KOPT-K1 (cell line): ENCODE results near the gene HSPB8.

Source experiments
- H3K27ac ChIP-seq: fragments of 200-600 bp; sonication (generic); 2 replicates; pipeline ENCODE4 v1.5.1; 2016; ENCODE audit warnings: antibody characterized with exemption, mild to moderate bottlenecking, low read depth, low read length; ENCODE audit not compliant: poor library complexity, severe bottlenecking
- H3K36me3 ChIP-seq: fragments of 200-600 bp; sonication (generic); 2 replicates; pipeline ENCODE4 v1.5.1; 2017; ENCODE audit warnings: antibody characterized with exemption, mild to moderate bottlenecking, low read length, moderate library complexity; ENCODE audit not compliant: insufficient read depth
- H3K9me3 ChIP-seq: fragments of 200-600 bp; sonication (generic); 2 replicates; pipeline ENCODE4 v1.5.1; 2017; ENCODE audit warnings: antibody characterized with exemption, low read length, mild to moderate bottlenecking; ENCODE audit not compliant: insufficient read depth, poor library complexity, severe bottlenecking

HSPB8 gene

GRCh38 chr12:119180380-119181040, 1.8 kb downstream of the HSPB8 start:
- Histone ChIP-seq H3K27ac (no peak overlapping the region), H3K36me3 (no peaks in the 10 kb centered on the region), H3K9me3 (no peaks in the 10 kb centered on the region)

GRCh38 chr12:119181202-119181601, 2.5 kb downstream of the HSPB8 start:
- Histone ChIP-seq H3K9me3 (no peaks in the 10 kb centered on the region), H3K36me3 (no peaks in the 10 kb centered on the region), H3K27ac (no peak overlapping the region)

- Histone ChIP-seq H3K9me3 (no peaks in the 10 kb centered on the region), H3K36me3 (no peaks in the 10 kb centered on the region), H3K27ac (no peak overlapping the region)
Measured at GRCh38 chr12:119181944-119182343, 3.2 kb downstream of the HSPB8 start.

GRCh38 chr12:119182701-119183493, 4.2 kb downstream of the HSPB8 start:
- no peaks in the 10 kb centered on the region for H3K9me3 ChIP-seq
- H3K36me3 ChIP-seq, result no peaks in the 10 kb centered on the region
- no peak overlapping the region for H3K27ac ChIP-seq

GRCh38 chr12:119183942-119184695, 5.4 kb downstream of the HSPB8 start:
- Histone ChIP-seq H3K36me3 (no peaks in the 10 kb centered on the region), H3K9me3 (no peaks in the 10 kb centered on the region), H3K27ac (no peak overlapping the region)

- no peak overlapping the region for H3K27ac ChIP-seq
- H3K36me3 ChIP-seq, result no peaks in the 10 kb centered on the region
- H3K9me3 ChIP-seq, result no peaks in the 10 kb centered on the region
Measured at GRCh38 chr12:119195256-119195655, 16.5 kb downstream of the HSPB8 start.

- no peak overlapping the region for H3K27ac ChIP-seq
- no peaks in the 10 kb centered on the region for H3K36me3 ChIP-seq
- no peaks in the 10 kb centered on the region for H3K9me3 ChIP-seq
Measured at GRCh38 chr12:119198440-119198839, 19.7 kb downstream of the HSPB8 start.

GRCh38 chr12:119200601-119201000, 21.9 kb downstream of the HSPB8 start:
- no peak overlapping the region for H3K27ac ChIP-seq

GRCh38 chr12:119201789-119202543, 23.2 kb downstream of the HSPB8 start:
- Histone ChIP-seq H3K36me3 (no peaks in the 10 kb centered on the region), H3K27ac (no peak overlapping the region), H3K9me3 (no peaks in the 10 kb centered on the region)

More at GRCh38 chr12:119200601-119201000, 21.9 kb downstream of the HSPB8 start:
- Histone ChIP-seq H3K9me3 (no peaks in the 10 kb centered on the region), H3K36me3 (no peaks in the 10 kb centered on the region)

- H3K9me3 ChIP-seq, result no peaks in the 10 kb centered on the region
- H3K27ac ChIP-seq, result no peak overlapping the region
- H3K36me3 ChIP-seq, result no peaks in the 10 kb centered on the region
Measured at GRCh38 chr12:119202544-119202943, 23.8 kb downstream of the HSPB8 start.

- Histone ChIP-seq H3K9me3 (no peaks in the 10 kb centered on the region), H3K36me3 (no peaks in the 10 kb centered on the region), H3K27ac (no peak overlapping the region)
Measured at GRCh38 chr12:119204131-119204530, 25.4 kb downstream of the HSPB8 start.

- Histone ChIP-seq H3K36me3 (no peaks in the 10 kb centered on the region), H3K9me3 (no peaks in the 10 kb centered on the region), H3K27ac (no peak overlapping the region)
Measured at GRCh38 chr12:119204671-119205285, 26.0 kb downstream of the HSPB8 start.

GRCh38 chr12:119206348-119207062, 27.8 kb downstream of the HSPB8 start:
- no peak overlapping the region for H3K27ac ChIP-seq
- no peaks in the 10 kb centered on the region for H3K36me3 ChIP-seq
- H3K9me3 ChIP-seq, result no peaks in the 10 kb centered on the region

- no peaks in the 10 kb centered on the region for H3K9me3 ChIP-seq
- no peaks in the 10 kb centered on the region for H3K36me3 ChIP-seq
- H3K27ac ChIP-seq, result no peak overlapping the region
Measured at GRCh38 chr12:119207063-119207560, 28.4 kb downstream of the HSPB8 start.
